HG03378 (cell line): Measurements from ENCODE around the gene MARCHF9.

Experiments used
- ATAC-seq: cut with Tn5 transposase; IDR thresholded peaks from one replicate; pipeline ENCODE4 v1.9.1; 2021; ENCODE audit warnings: mild to moderate bottlenecking, moderate library complexity; ENCODE audit not compliant: unreplicated experiment

Gene MARCHF9

GRCh38 chr12:57793920-57794319 lies 39.0 kb downstream of the MARCHF9 start:
- ATAC-seq: no peak

- no peak for ATAC-seq
These were observed 40.5 kb downstream of the MARCHF9 start for GRCh38 chr12:57795354-57795753.

- ATAC-seq: no peak
These were observed 42.1 kb downstream of the MARCHF9 start for GRCh38 chr12:57796996-57797395.

- ATAC-seq: no peak
These were observed 43.0 kb downstream of the MARCHF9 start for GRCh38 chr12:57797933-57798332.

- no peak for ATAC-seq
These were observed 46.1 kb downstream of the MARCHF9 start for GRCh38 chr12:57800965-57801364.

GRCh38 chr12:57802607-57803006 lies 47.7 kb downstream of the MARCHF9 start:
- ATAC-seq: no peak

- ATAC-seq: no peak
These were observed 48.5 kb downstream of the MARCHF9 start for GRCh38 chr12:57803319-57803893.

- no peak for ATAC-seq
These were observed 51.8 kb downstream of the MARCHF9 start for GRCh38 chr12:57806677-57807076.

- ATAC-seq: no peak
These were observed 52.4 kb downstream of the MARCHF9 start for GRCh38 chr12:57807285-57807684.

GRCh38 chr12:57808351-57808750 lies 53.4 kb downstream of the MARCHF9 start:
- no peak for ATAC-seq

GRCh38 chr12:57809425-57809824 lies 54.5 kb downstream of the MARCHF9 start:
- no peak for ATAC-seq
